Upper lobe of left lung (tissue), 6 donors: Measurements from ENCODE around the gene ELMOD3. TPM values are rescaled to one million over a fixed set of nuclear protein-coding genes. Genes with fewer than 3 reads are reported as not detected.
A peak's percentile ranks its signal among the peaks of the same experiment; 100 is the strongest.

Experiments used
- ATAC-seq, 2 donors: fragments of 200-7000 bp; cut with Tn5 transposase; one replicate each; pipeline ENCODE4 v1.9.1; 2022; ENCODE audit warnings: mild to moderate bottlenecking in 2 of 2, moderate library complexity in 2 of 2; ENCODE audit not compliant: low FRiP score in 2 of 2
- DNase-seq, 2 donors: peaks; one replicate each; pipeline ENCODE4 v3.0.0-alpha.2; 2019 to 2020
- H3K27ac ChIP-seq, 4 donors: fragments of 200-600 bp; sonication (generic); one replicate each; pipeline ENCODE4 v1.5.1; 2016 to 2019
- H3K27me3 ChIP-seq, 4 donors: fragments of 200-600 bp; sonication (generic); one replicate each; pipeline ENCODE4 v1.5.1; 2017 to 2019
- H3K36me3 ChIP-seq, 4 donors: fragments of 200-600 bp; sonication (generic); one replicate each; pipeline ENCODE4 v1.5.1; 2016 to 2019
- H3K4me1 ChIP-seq, 4 donors: fragments of 200-600 bp; sonication (generic); one replicate each; pipeline ENCODE4 v1.5.1; 2018 to 2019
- H3K4me3 ChIP-seq, 4 donors: fragments of 200-600 bp; sonication (generic); one replicate each; pipeline ENCODE4 v1.5.1; 2017 to 2019; ENCODE audit warnings: mild to moderate bottlenecking in 2 of 4, moderate library complexity in 1 of 4
- H3K9me3 ChIP-seq, 4 donors: fragments of 200-600 bp; sonication (generic); one replicate each; pipeline ENCODE4 v1.5.1; 2018 to 2019
- EP300 ChIP-seq, 4 donors: sonication (generic); formaldehyde crosslinking; IDR thresholded peaks; one replicate each; pipeline ENCODE4 v1.5.1; 2017; ENCODE audit warnings: antibody characterized with exemption in 4 of 4, control low read depth in 2 of 4
- POLR2A ChIP-seq, 4 donors: fragments of 450-650 bp; IDR thresholded peaks; one replicate each; pipeline ENCODE4 v1.5.1; 2016 to 2017; ENCODE audit warnings: antibody characterized with exemption in 4 of 4, mild to moderate bottlenecking in 2 of 4
- POLR2AphosphoS5 ChIP-seq, 2 donors: sonication (generic); formaldehyde crosslinking; IDR thresholded peaks; one replicate each; pipeline ENCODE4 v1.5.1; 2017; ENCODE audit warnings: antibody characterized with exemption in 2 of 2
- WGBS, 2 donors: methylation state at CpG; one replicate each; pipeline ENCODE4 v1.1.5; 2017 to 2018; 5-methylcytosine and 5-hydroxymethylcytosine counted together
- total RNA-seq, 6 donors: library from RNA; depleted of rRNA in 4 of 6; stranded (reverse); fragments of >200 nt in 4 of 6; gene quantifications; one replicate each; pipeline versions ENCODE4 v1.1.0 to v1.2.1, GENCODE V29; 2016 to 2021
- TF ChIP-seq, protein P1 (sequence below), 6 experiments: fragments of 450-650 bp in 4 of 6; fragments of 200-600 bp in 2 of 6; sonication (generic) in 2 of 6; IDR thresholded peaks; one replicate each; pipeline ENCODE4 v1.5.1; 2016 to 2019; ENCODE audit warnings: antibody characterized with exemption in 6 of 6
- donor health status: DM: no; HTN: no; CAD: no; lungs with moderate emphysema.
- donor health status: DM: no; HTN: yes; CAD: no; lungs with severe emphysema.

The ELMOD3 gene
- total RNA-seq, 6 donors from 2014 or later: 13.2 to 82.8 (median 24.1) TPM

- peak in 1 of 2 donors; percentile 31 for ATAC-seq
- Histone ChIP-seq H3K27ac (no peak overlapping the region), H3K27me3 (no peaks in the 10 kb centered on the region), H3K36me3 (peaks cover 0 to 40% (median 29%) of the 10 kb centered on the region in 4 donors), H3K4me1 (no peaks in the 10 kb centered on the region), H3K9me3 (no peaks in the 10 kb centered on the region), H3K4me3 (no peak overlapping the region)
- 87 to 95% methylated on average over 11 of the region's 11 CpGs for WGBS, 2 donors
- TF ChIP-seq EP300 (IDR thresholded peaks at IDR 0.05) (no peak), POLR2A (IDR thresholded peaks at IDR 0.05) (no peak), POLR2AphosphoS5 (IDR thresholded peaks at IDR 0.05) (no peak)
- TF ChIP-seq, protein P1, sequence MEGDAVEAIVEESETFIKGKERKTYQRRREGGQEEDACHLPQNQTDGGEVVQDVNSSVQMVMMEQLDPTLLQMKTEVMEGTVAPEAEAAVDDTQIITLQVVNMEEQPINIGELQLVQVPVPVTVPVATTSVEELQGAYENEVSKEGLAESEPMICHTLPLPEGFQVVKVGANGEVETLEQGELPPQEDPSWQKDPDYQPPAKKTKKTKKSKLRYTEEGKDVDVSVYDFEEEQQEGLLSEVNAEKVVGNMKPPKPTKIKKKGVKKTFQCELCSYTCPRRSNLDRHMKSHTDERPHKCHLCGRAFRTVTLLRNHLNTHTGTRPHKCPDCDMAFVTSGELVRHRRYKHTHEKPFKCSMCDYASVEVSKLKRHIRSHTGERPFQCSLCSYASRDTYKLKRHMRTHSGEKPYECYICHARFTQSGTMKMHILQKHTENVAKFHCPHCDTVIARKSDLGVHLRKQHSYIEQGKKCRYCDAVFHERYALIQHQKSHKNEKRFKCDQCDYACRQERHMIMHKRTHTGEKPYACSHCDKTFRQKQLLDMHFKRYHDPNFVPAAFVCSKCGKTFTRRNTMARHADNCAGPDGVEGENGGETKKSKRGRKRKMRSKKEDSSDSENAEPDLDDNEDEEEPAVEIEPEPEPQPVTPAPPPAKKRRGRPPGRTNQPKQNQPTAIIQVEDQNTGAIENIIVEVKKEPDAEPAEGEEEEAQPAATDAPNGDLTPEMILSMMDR (IDR thresholded peaks at IDR 0.05): no peak
- no peak for DNase-seq
Measured at GRCh38 chr2:85371045-85371444, 16.5 kb downstream of the ELMOD3 start.

GRCh38 chr2:85376291-85377065 is 21.9 kb downstream of the ELMOD3 start:
- peaks cover 0 to 2% (median 0%) of the 10 kb centered on the region in 4 donors for H3K9me3 ChIP-seq
- no peak overlapping the region for H3K27ac ChIP-seq
- H3K27me3 ChIP-seq: no peaks in the 10 kb centered on the region
- H3K36me3 ChIP-seq: peaks cover 10 to 70% (median 30%) of the 10 kb centered on the region in 4 donors
- ATAC-seq: peak in 1 of 2 donors; percentile 11
- TF ChIP-seq, protein P1 (IDR thresholded peaks at IDR 0.05): no peak
- TF ChIP-seq POLR2A (IDR thresholded peaks at IDR 0.05) (no peak), EP300 (IDR thresholded peaks at IDR 0.05) (no peak), POLR2AphosphoS5 (IDR thresholded peaks at IDR 0.05) (no peak)
- DNase-seq: no peak
- WGBS, 2 donors: 92 to 95% methylated on average over 4 to 5 of the region's 5 CpGs
- H3K4me1 ChIP-seq: no peaks in the 10 kb centered on the region
- H3K4me3 ChIP-seq: no peak overlapping the region

DNA sequence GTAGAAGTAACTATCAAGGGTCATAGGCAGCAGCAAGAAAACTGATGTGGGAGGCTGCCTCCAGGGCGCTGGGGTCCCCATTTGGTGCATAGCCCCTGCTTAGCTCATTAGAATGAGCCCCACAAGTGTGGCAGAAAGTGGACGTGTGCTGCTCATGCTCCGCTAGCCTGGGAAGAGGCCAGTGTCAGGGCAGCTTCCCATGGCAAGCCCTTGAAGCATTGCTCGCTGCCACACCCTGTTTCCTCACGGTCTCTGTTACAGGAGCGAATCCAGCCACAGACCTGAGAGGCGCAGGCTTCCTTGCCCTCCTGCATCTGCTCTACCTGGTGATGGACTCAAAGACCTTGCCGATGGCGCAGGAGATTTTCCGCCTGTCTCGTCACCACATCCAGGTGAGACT is 22.5 kb downstream of the ELMOD3 start:
- WGBS, 2 donors: 93 to 94% methylated on average over 6 to 11 of the region's 11 CpGs
- ATAC-seq: no peak

GRCh38 chr2:85378257-85378656 is 23.7 kb downstream of the ELMOD3 start:
- no peak overlapping the region for H3K27ac ChIP-seq
- DNase-seq (no peak), ATAC-seq (no peak)
- TF ChIP-seq POLR2AphosphoS5 (IDR thresholded peaks at IDR 0.05) (no peak), EP300 (IDR thresholded peaks at IDR 0.05) (no peak), POLR2A (IDR thresholded peaks at IDR 0.05) (no peak)
- TF ChIP-seq, protein P1 (IDR thresholded peaks at IDR 0.05): no peak
- H3K36me3 ChIP-seq: peaks cover 10 to 60% (median 30%) of the 10 kb centered on the region in 4 donors
- no peak overlapping the region for H3K4me3 ChIP-seq
- 90 to 91% methylated on average over 5 of the region's 5 CpGs for WGBS, 2 donors
- peaks cover 0 to 2% (median 0%) of the 10 kb centered on the region in 4 donors for H3K9me3 ChIP-seq
- no peaks in the 10 kb centered on the region for H3K4me1 ChIP-seq
- no peaks in the 10 kb centered on the region for H3K27me3 ChIP-seq

More for the DNA sequence above, 22.5 kb downstream of the ELMOD3 start:
- Histone ChIP-seq H3K36me3 (peaks cover 10 to 66% (median 30%) of the 10 kb centered on the region in 4 donors), H3K4me3 (no peak overlapping the region), H3K27me3 (no peaks in the 10 kb centered on the region), H3K4me1 (no peaks in the 10 kb centered on the region), H3K9me3 (peaks cover 0 to 2% (median 0%) of the 10 kb centered on the region in 4 donors), H3K27ac (no peak overlapping the region)
- TF ChIP-seq POLR2AphosphoS5 (IDR thresholded peaks at IDR 0.05) (no peak), POLR2A (IDR thresholded peaks at IDR 0.05) (no peak), EP300 (IDR thresholded peaks at IDR 0.05) (no peak)
- TF ChIP-seq, protein P1 (IDR thresholded peaks at IDR 0.05): no peak
- no peak for DNase-seq
